H1 (cell line): ENCODE results near the gene RSAD1. TPM values are rescaled to one million over a fixed set of nuclear protein-coding genes. Genes with fewer than 3 reads are reported as not detected.

ENCODE experiments used
- CTCF ChIA-PET: fragments of 300-600 bp; sonication (Branson Sonifier 250); formaldehyde crosslinking; loops from one replicate; lab custom pipeline; 2021; ENCODE audit not compliant: partially characterized antibody; lab: Charles Lee
- POLR2A ChIA-PET: fragments of 300-600 bp; sonication (Branson Sonifier 250); formaldehyde crosslinking; loops from one replicate; lab custom pipeline; 2021; ENCODE audit warnings: inconsistent platforms; ENCODE audit not compliant: partially characterized antibody; lab: Charles Lee
- DNase-seq, 2 experiments: peaks; one replicate each; pipeline versions ENCODE4 v3.0.0 to v3.0.0-alpha.2; 2010 to 2022; ENCODE audit warnings: low spot score in 2 of 2, low read depth in 1 of 2, mixed read lengths in 1 of 2
- FAIRE-seq: peaks from 2 replicates; lab custom pipeline; 2011; peaks lifted over from hg19 to GRCh38; lab: Jason Lieb, UNC
- H2AFZ ChIP-seq: 2 replicates; pipeline ENCODE4 v1.8.1; 2012; ENCODE audit warnings: low read length, inconsistent platforms
- H2AK5ac ChIP-seq: 2 replicates; pipeline ENCODE4 v1.6.1; 2013; ENCODE audit warnings: low read depth, low read length
- H2BK120ac ChIP-seq: replicated peaks from 2 replicates; pipeline ENCODE3; 2013; ENCODE audit warnings: low read depth, low read length, inconsistent platforms
- H2BK12ac ChIP-seq: 2 replicates; pipeline ENCODE4 v1.6.1; 2013; ENCODE audit warnings: low read depth, low read length
- H2BK15ac ChIP-seq: 2 replicates; pipeline ENCODE4 v1.6.1; 2013; ENCODE audit warnings: low read length
- H2BK20ac ChIP-seq: 2 replicates; pipeline ENCODE4 v1.6.1; 2013; ENCODE audit warnings: low read length
- H2BK5ac ChIP-seq: 2 replicates; pipeline ENCODE4 v1.6.1; 2013; ENCODE audit warnings: low read depth, low read length
- H3K14ac ChIP-seq: 2 replicates; pipeline ENCODE4 v1.6.1; 2013; ENCODE audit warnings: inconsistent platforms; ENCODE audit not compliant: insufficient read length
- H3K18ac ChIP-seq: 2 replicates; pipeline ENCODE4 v1.6.1; 2013; ENCODE audit warnings: low read length; ENCODE audit errors: extremely low read depth
- H3K23ac ChIP-seq: 2 replicates; pipeline ENCODE4 v1.6.1; 2013; ENCODE audit warnings: inconsistent platforms; ENCODE audit not compliant: insufficient read length
- H3K23me2 ChIP-seq: 2 replicates; pipeline ENCODE4 v1.6.1; 2013; ENCODE audit warnings: low read depth, low read length
- H3K27ac ChIP-seq: 2 replicates; pipeline ENCODE4 v1.6.1; 2011; ENCODE audit warnings: low read depth, low read length, inconsistent platforms
- H3K27me3 ChIP-seq, 4 experiments: replicated peaks in 1 of 4; 1 replicate in 1 of 4; 2 replicates in 3 of 4; pipeline versions ENCODE4 v1.6.1 to v1.8.1; 2011 to 2013; ENCODE audit warnings: low read length in 3 of 4, mild to moderate bottlenecking in 3 of 4, inconsistent platforms in 2 of 4, mixed read lengths in 2 of 4, moderate library complexity in 1 of 4; ENCODE audit not compliant: control insufficient read depth in 3 of 4, insufficient read depth in 3 of 4; ENCODE audit errors: extremely low read depth in 1 of 4
- H3K36me3 ChIP-seq, 4 experiments: 2 replicates each; pipeline versions ENCODE4 v1.6.1 to v1.8.1; 2011 to 2013; ENCODE audit warnings: mild to moderate bottlenecking in 4 of 4, low read length in 3 of 4, moderate library complexity in 2 of 4, control low read depth in 1 of 4, inconsistent platforms in 1 of 4; ENCODE audit not compliant: insufficient read depth in 4 of 4, control insufficient read depth in 2 of 4
- H3K4ac ChIP-seq: replicated peaks from 2 replicates; pipeline ENCODE3; 2013; ENCODE audit warnings: low read length, low read depth, mixed read lengths, inconsistent platforms; ENCODE audit not compliant: insufficient read length
- H3K4me1 ChIP-seq, 4 experiments: replicated peaks in 1 of 4; 1 replicate in 1 of 4; 2 replicates in 3 of 4; pipeline versions ENCODE4 v1.6.1 to v1.8.1; 2011 to 2013; ENCODE audit warnings: low read length in 3 of 4, inconsistent platforms in 2 of 4, mixed read lengths in 1 of 4; ENCODE audit not compliant: insufficient read depth in 4 of 4, control insufficient read depth in 3 of 4
- H3K4me2 ChIP-seq, 2 experiments: 2 replicates each; pipeline versions ENCODE4 v1.6.1 to v1.8.1; 2011 to 2013; ENCODE audit warnings: low read depth in 2 of 2, low read length in 2 of 2, control low read depth in 1 of 2, inconsistent platforms in 1 of 2, mild to moderate bottlenecking in 1 of 2; ENCODE audit not compliant: insufficient read depth in 1 of 2
- H3K4me3 ChIP-seq, 4 experiments: fragments of 200-600, 300-600 bp in 1 of 4; sonication (generic), shearing (Covaris generic), sonication (Bioruptor Twin) in 1 of 4; 2 replicates each; pipeline versions ENCODE4 v1.5.1 to v1.8.1; 2011 to 2016; ENCODE audit warnings: low read length in 4 of 4, low read depth in 3 of 4, control low read depth in 2 of 4, inconsistent platforms in 2 of 4, mild to moderate bottlenecking in 2 of 4, mixed read lengths in 1 of 4, moderate library complexity in 1 of 4; ENCODE audit not compliant: insufficient read depth in 2 of 4; ENCODE audit errors: extremely low read depth in 1 of 4
- H3K56ac ChIP-seq: replicated peaks from 2 replicates; pipeline ENCODE3; 2013; ENCODE audit warnings: low read depth, mild to moderate bottlenecking, mixed read lengths, low read length, inconsistent platforms; ENCODE audit not compliant: insufficient read length
- H3K79me1 ChIP-seq: 2 replicates; pipeline ENCODE4 v1.6.1; 2013; ENCODE audit warnings: low read depth, low read length, control low read depth
- H3K79me2 ChIP-seq, 2 experiments: 2 replicates each; pipeline versions ENCODE4 v1.6.1 to v1.8.1; 2012 to 2013; ENCODE audit warnings: low read length in 2 of 2, mild to moderate bottlenecking in 2 of 2, inconsistent platforms in 1 of 2; ENCODE audit not compliant: insufficient read depth in 2 of 2, control insufficient read depth in 1 of 2
- H3K9ac ChIP-seq, 4 experiments: replicated peaks in 1 of 4; 1 replicate in 1 of 4; 2 replicates in 3 of 4; pipeline versions ENCODE4 v1.6.1 to v1.8.1; 2011 to 2013; ENCODE audit warnings: low read depth in 3 of 4, low read length in 3 of 4, control low read depth in 2 of 4, mild to moderate bottlenecking in 2 of 4, moderate library complexity in 2 of 4, inconsistent platforms in 1 of 4; ENCODE audit errors: extremely low read depth in 1 of 4
- H3K9me3 ChIP-seq, 2 experiments: 2 replicates each; pipeline versions ENCODE4 v1.6.1 to v1.8.1; 2012 to 2013; ENCODE audit warnings: mild to moderate bottlenecking in 2 of 2, moderate library complexity in 2 of 2, control low read depth in 1 of 2, inconsistent platforms in 1 of 2, low read depth in 1 of 2, low read length in 1 of 2, mixed read lengths in 1 of 2; ENCODE audit not compliant: insufficient read depth in 2 of 2
- H4K20me1 ChIP-seq, 2 experiments: replicated peaks in 1 of 2; 2 replicates each; pipeline versions ENCODE3 to v1.8.1; 2011 to 2013; ENCODE audit warnings: inconsistent platforms in 2 of 2, low read length in 2 of 2, mild to moderate bottlenecking in 1 of 2; ENCODE audit not compliant: insufficient read depth in 2 of 2, control insufficient read depth in 1 of 2
- H4K5ac ChIP-seq: 2 replicates; pipeline ENCODE4 v1.6.1; 2013; ENCODE audit warnings: low read length, low read depth, mixed read lengths, inconsistent platforms; ENCODE audit not compliant: insufficient read length
- H4K8ac ChIP-seq: 2 replicates; pipeline ENCODE4 v1.8.0; 2013; ENCODE audit warnings: mild to moderate bottlenecking, moderate library complexity, low read length, inconsistent platforms; ENCODE audit not compliant: insufficient read depth; ENCODE audit errors: extremely low read depth
- H4K91ac ChIP-seq: replicated peaks from 2 replicates; pipeline ENCODE3; 2013; ENCODE audit warnings: low read length, mixed read lengths, inconsistent platforms; ENCODE audit not compliant: insufficient read length
- CTBP2 ChIP-seq: IDR thresholded peaks from 2 replicates; pipeline ENCODE4 v1.7.0; 2011; ENCODE audit warnings: borderline replicate concordance, mild to moderate bottlenecking, moderate library complexity, mixed read lengths, low read length; ENCODE audit not compliant: insufficient read depth, insufficient read length
- JUND ChIP-seq: IDR thresholded peaks from 2 replicates; pipeline ENCODE4 v1.6.1; 2011; ENCODE audit warnings: mild to moderate bottlenecking, improper control_type of control experiment, low read length
- POU5F1 ChIP-seq: IDR thresholded peaks from 2 replicates; pipeline ENCODE4 v1.6.1; 2011; ENCODE audit warnings: low read depth, mild to moderate bottlenecking, low read length, moderate library complexity
- SIN3A ChIP-seq, 2 experiments: IDR thresholded peaks in 1 of 2; conservative IDR thresholded peaks in 1 of 2; 2 replicates each; pipeline ENCODE4 v1.6.1; 2011 to 2012; ENCODE audit warnings: low read length in 2 of 2, improper control_type of control experiment in 1 of 2, low read depth in 1 of 2, mild to moderate bottlenecking in 1 of 2
- TCF12 ChIP-seq: IDR thresholded peaks from 2 replicates; pipeline ENCODE4 v1.6.1; 2011; ENCODE audit warnings: low read depth, mild to moderate bottlenecking, low read length
- TEAD4 ChIP-seq: IDR thresholded peaks from 2 replicates; pipeline ENCODE4 v1.6.1; 2012; ENCODE audit warnings: low read depth, low read length, inconsistent platforms, mixed read lengths
- USF2 ChIP-seq: IDR thresholded peaks from 2 replicates; pipeline ENCODE4 v1.6.1; 2011; ENCODE audit warnings: low read length, improper control_type of control experiment
- ZNF274 ChIP-seq: IDR thresholded peaks from 2 replicates; pipeline ENCODE4 v1.7.0; 2012; ENCODE audit warnings: low read length, borderline replicate concordance; ENCODE audit errors: extremely low read depth
- WGBS, 2 experiments: shearing (Covaris generic) in 1 of 2; methylation state at CpG; one replicate each; pipeline versions ENCODE4 v1.1.6 to v1.1.7; 2013 to 2015; ENCODE audit warnings: low lambda C conversion rate in 2 of 2, mixed read lengths in 2 of 2, inconsistent platforms in 1 of 2, low coverage in 1 of 2, missing lambda C conversion rate in 1 of 2; ENCODE audit not compliant: insufficient replicate concordance in 2 of 2, insufficient coverage in 1 of 2, insufficient read length in 1 of 2; ENCODE audit errors: extremely low coverage in 1 of 2, missing lambda C conversion rate in 1 of 2; 5-methylcytosine and 5-hydroxymethylcytosine counted together
- polyA plus RNA-seq, 7 experiments: library from polyadenylated mRNA; depleted of rRNA in 3 of 7; stranded (reverse) in 5 of 7; unstranded in 2 of 7; fragments of >200 nt in 5 of 7; fragments of 200-250 nt in 2 of 7; gene quantifications; 1 replicate in 5 of 7; 2 replicates in 1 of 7; 4 replicates in 1 of 7; pipeline versions ENCODE4 v1.2.1 to v1.2.3, GENCODE V29; 2011 to 2013; ENCODE audit warnings: missing spikeins in 2 of 7, mixed read lengths in 2 of 7
- total RNA-seq: library from RNA; stranded (reverse); fragmentation: NEBNext Ultra II Directional; extraction: Animal tissue kit (Norgen Biotek cat#: 25700); gene quantifications from 2 replicates; pipeline ENCODE4 v1.2.1, GENCODE V29; 2021

RSAD1 gene
- total and polyA plus RNA-seq, 2 of the 8 experiments (the other 6 are each of a cell fraction or from before 2014, with no cell fraction given), result 17.9 to 33.5 TPM

GRCh38 chr17:50453901-50454300 is 24.8 kb upstream of the RSAD1 start:
- H4K5ac ChIP-seq, result no peak overlapping the region
- H2AFZ ChIP-seq, result no peak overlapping the region
- no peak overlapping the region for H2AK5ac ChIP-seq
- H4K8ac ChIP-seq, result no peak overlapping the region
- H3K4me2 ChIP-seq, result no peak overlapping the region
- no peak overlapping the region for H2BK12ac ChIP-seq
- no peaks in the 10 kb centered on the region for H4K20me1 ChIP-seq
- no peak overlapping the region for H3K9ac ChIP-seq
- DNase-seq (no peak), FAIRE-seq (no peak)
- H3K14ac ChIP-seq, result no peak overlapping the region
- no peak overlapping the region for H2BK5ac ChIP-seq
- no peak overlapping the region for H3K27ac ChIP-seq
- no peak overlapping the region for H2BK15ac ChIP-seq
- H3K9me3 ChIP-seq, result no peaks in the 10 kb centered on the region
- H3K27me3 ChIP-seq, result no peaks in the 10 kb centered on the region
- no peaks in the 10 kb centered on the region for H3K23me2 ChIP-seq
- 100% methylated on average over 1 of the region's 3 CpGs; no CpG with 5 or more reads in 1 of the 2 experiments for WGBS, 2 experiments
- no peak overlapping the region for H2BK120ac ChIP-seq
- H3K79me1 ChIP-seq, result no peaks in the 10 kb centered on the region
- ChIA-PET CTCF (interaction anchor here (1.0 to 2.0 kb wide), 3 partner anchors 9 to 47 kb away, joined by 3 to 7 read pairs (median 4); no protein-coding TSS in a partner anchor), POLR2A (interaction anchor here (1.0 to 1.2 kb wide), 2 partner anchors 9 to 56 kb away, joined by 3 to 4 read pairs; no protein-coding TSS in a partner anchor)
- no peaks in the 10 kb centered on the region for H3K36me3 ChIP-seq
- H3K4ac ChIP-seq, result no peak overlapping the region
- H3K79me2 ChIP-seq, result no peaks in the 10 kb centered on the region
- no peak overlapping the region for H3K18ac ChIP-seq
- TF ChIP-seq JUND (no peak), POU5F1 (no peak), USF2 (no peak), TCF12 (no peak), SIN3A (conservative IDR thresholded peaks at IDR 0.05 in 1 of 2, IDR thresholded peaks at IDR 0.05 in 1 of 2; ENCODE audit: low read depth in 1 of 2, low read length in 2 of 2) (no peak), CTBP2 (no peak), TEAD4 (no peak), ZNF274 (no peak)
- H3K4me1 ChIP-seq, result no peaks in the 10 kb centered on the region
- no peak overlapping the region for H3K4me3 ChIP-seq
- H4K91ac ChIP-seq, result no peak overlapping the region
- no peak overlapping the region for H2BK20ac ChIP-seq
- no peak overlapping the region for H3K56ac ChIP-seq
- no peak overlapping the region for H3K23ac ChIP-seq
